ENCODE data around the gene SYNE1.

DNA sequence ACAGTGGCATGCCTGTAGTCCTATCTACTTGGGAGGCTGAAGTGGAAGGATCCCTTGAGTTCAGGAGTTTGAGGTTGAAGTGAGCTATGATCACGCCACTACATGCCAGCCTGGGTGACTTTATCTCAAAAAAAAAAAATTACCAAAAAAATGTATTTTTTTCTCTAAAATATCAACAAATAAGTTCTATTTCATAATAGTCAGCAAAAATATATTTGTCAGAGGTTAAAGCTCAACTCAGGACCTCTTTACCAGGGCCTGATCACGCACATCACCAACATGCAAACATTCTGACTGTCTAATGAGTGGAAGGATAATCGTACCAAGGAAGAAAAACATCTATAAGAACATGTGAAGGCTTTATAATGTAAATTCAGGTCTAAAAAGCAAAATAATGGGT, 387.0 kb downstream of the SYNE1 start:
- TF ChIP-seq, protein P1, sequence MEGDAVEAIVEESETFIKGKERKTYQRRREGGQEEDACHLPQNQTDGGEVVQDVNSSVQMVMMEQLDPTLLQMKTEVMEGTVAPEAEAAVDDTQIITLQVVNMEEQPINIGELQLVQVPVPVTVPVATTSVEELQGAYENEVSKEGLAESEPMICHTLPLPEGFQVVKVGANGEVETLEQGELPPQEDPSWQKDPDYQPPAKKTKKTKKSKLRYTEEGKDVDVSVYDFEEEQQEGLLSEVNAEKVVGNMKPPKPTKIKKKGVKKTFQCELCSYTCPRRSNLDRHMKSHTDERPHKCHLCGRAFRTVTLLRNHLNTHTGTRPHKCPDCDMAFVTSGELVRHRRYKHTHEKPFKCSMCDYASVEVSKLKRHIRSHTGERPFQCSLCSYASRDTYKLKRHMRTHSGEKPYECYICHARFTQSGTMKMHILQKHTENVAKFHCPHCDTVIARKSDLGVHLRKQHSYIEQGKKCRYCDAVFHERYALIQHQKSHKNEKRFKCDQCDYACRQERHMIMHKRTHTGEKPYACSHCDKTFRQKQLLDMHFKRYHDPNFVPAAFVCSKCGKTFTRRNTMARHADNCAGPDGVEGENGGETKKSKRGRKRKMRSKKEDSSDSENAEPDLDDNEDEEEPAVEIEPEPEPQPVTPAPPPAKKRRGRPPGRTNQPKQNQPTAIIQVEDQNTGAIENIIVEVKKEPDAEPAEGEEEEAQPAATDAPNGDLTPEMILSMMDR (IDR thresholded peaks at IDR 0.05): no peak
- TF ChIP-seq POLR2A (IDR thresholded peaks at IDR 0.05): no peak
- no peak for TF ChIP-seq EP300 (IDR thresholded peaks at IDR 0.05)

Data from ovary (tissue), 3 donors.